Stimulated activated CD8-positive, alpha-beta memory T cell treated with anti-CD3 and anti-CD28 coated beads, Interleukin-4, amount 100 ng/mL, for 4 hours (primary cell): ENCODE results near the gene SP140.
"Not testable (repeated sequence)": the region's sequence is repeated elsewhere in the genome, so short reads cannot be mapped to it uniquely, and the experiment has no call there.

Experiments used
- DNase-seq, 2 donors: peaks; one replicate each; pipeline ENCODE4 v3.0.0-alpha.2; 2020; ENCODE audit warnings: low read depth in 2 of 2, low spot score in 1 of 2

Gene SP140

DNA sequence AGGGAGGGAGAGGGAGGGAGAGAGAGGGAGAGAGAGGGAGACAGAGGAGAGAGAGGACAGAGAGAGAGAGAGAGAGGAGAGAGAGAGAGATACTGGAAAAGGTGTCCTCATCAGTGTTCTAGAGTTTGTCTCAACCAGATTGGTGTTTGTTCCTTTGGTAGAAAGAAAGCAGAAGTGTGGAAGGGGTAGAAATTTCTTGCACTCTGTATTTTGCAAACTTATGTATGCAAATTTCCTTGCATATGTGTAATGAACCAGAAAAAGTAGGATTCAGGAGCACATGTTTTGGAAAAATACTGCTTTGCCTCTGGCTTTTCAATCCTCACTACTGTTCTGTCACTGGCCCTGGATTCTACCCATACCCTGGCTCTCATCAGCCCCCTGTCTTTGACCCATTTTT is 1.1 kb upstream of the SP140 start:
- no peak for DNase-seq

DNA sequence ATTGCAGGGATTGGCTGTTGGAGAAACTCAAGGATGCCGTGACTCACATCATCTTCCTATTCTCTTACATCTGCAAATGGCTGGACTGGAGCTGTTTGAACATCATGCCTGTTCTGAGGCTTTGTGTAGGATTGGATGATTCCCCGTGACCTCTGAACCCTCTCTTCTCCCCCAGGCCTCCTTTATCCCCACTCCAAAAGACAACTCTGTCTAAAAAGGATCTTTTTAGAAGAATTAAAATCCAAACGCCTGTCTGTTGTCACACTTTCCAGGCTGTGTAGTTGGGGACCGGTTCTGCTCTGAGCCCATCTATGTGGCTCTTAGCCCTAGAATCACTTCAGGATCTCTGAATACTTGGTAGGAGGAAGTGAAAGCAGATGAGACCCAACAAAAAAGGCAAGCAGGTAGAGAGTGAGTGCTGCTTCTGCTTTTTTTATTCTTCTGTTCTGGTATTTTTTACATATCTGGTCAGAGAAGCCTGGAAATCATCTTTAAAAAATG is 565 bp downstream of the SP140 start:
- no peak for DNase-seq

DNA sequence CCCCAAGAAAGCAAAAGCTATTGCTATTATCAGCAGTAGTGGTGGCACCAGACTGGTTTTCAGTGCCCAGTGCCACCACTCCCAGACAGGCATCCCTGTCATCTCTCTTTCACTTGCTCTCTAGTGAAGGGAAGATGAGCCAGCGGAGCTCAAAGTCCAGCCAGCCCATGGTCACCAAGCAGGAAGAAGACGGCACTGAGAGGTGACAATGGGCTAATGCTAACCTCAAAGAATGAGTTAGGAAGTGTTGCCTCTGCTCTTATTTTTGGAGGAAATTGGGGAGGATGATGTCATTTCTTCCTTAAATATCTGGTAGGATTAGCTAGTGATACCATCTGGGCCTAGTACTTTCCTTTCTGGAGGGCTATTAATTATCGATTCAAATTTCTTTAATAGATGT is 1.7 kb downstream of the SP140 start:
- no peak for DNase-seq

DNA sequence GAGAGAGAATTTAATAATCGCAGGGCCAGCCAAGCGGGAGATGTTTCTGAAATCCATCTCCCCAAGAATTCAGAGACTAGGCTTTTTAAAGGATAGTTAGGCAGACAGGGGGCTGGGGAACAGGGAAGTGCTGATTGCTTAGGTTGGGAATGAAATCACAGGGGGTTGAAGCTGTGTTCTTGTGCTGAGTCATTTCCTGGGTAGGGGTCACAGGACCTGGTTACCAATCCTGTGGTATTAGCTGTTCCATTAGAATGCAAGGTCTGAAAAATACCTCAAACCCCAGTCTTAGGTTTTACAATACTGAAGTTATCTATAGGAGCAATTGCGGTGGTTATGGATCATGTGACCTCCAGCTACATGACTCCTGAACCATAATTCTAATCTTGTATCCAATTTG is 4.6 kb downstream of the SP140 start:
- no peak for DNase-seq

DNA sequence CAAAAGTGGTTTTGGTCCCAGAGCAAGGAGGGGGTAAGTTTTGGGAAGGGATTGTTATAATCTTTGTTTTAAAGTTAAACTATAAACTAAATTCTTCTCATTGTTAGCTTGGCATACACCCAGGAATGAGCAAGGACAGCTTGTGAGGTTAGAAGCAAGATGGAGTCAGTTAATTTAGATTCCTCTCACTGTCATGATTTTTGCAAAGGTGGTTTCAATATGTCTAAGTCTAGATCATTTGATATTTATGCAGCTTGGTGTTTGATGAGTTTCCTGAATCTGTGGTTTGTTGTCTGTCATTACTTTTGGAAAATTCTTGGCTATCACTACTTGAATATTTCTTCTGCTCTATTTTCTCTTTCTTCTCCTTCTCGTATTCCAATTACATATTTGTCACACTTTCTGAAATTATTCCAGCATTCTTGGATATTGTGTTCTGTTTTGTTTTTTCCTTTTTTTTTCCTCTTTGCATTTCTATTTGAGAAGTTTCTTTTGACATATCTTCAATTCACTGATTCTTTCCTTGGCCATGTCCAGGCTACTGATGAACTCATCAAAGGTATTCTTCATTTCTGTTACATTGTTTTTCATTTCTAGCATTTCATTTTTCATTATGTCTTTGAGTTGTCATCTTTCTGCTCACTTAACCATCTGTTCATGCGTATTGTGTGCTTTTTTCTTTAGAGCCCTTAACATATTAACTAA is 5.1 kb downstream of the SP140 start:
- no peak for DNase-seq

DNA sequence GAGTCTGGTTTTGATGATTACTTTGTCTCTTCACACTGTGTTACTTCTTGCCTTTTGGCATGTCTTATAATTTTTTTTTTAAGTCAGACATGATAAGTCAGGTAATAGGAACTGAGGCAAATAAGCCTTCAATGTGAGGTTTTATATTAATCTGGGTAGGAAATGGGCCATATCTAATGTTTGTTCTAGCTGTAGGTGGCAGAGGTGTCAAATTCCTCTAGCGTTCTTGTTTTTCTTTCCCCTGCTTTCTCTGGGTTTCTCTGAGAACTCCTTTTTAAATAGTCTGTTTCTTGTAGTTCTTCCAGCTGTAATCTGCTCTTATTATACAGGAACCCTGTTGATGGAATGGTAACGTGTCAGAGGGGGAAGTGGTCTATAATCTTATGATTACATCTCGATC is 5.7 kb downstream of the SP140 start:
- DNase-seq: no peak

DNA sequence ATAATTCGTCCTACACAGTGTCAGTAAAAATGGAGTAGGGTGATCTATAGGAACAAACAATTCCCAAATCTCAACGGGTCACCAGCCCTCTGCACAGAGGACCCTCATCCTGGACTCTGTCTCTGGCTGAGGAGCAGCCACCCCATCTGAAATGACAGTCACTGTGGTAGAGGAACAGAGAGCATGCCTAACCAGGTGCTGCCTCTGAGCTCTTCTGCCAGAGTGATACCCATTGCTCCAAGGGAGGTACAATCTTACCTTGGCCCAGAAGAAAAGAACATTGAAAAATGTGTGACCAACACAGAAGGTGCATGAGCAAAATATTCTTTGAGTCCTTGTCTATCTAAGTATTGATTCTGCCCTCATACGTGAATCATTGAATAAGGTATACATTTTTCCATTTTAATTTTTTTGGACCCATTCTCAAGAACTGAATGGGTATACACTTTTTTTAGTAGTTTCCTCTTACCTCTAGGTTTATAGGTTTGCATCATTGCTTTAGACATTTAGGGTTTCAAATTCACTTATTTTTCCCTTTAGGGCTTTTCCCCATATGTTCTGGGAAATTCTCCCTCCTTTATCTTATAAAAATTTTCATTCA is 8.7 kb downstream of the SP140 start:
- no peak for DNase-seq

DNA sequence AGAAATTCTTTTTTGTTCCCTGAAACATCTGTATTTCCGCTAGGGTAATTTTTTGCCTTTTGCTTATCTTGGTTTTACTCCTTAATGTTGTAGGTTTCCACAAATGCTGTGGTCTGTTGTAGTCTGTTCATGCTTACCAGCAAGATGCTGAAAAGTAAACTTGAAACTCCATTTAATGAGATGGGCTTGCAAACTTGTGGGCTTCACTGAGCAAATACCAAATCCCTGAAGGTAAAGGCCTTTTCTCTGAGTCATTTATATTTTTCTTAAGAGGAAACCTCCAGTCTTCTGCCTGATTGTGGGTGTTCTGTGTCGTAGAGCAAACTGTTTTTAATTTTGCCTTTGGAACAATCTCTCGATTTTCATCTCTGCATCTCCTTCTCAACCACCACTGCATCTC is 9.3 kb downstream of the SP140 start:
- no peak for DNase-seq

DNA sequence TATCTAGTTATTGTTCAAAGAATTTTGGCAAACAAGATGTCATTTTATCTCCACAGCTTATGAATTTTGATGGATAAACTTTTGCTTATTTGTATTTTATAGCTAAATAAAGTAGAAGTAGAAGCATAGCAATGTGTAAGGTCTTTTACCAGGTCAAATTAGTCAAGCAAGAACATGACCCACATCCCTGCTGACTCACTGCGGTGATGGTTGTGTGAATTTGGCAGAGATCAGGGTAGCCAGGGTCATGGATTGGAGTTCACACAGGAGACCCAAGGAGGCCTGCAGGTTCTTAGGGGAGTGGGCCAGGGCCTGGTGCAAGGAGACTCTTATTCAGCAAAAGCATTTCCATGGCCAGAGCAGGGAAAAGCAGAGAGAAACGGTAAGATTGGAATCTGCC is 18.7 kb downstream of the SP140 start:
- no peak for DNase-seq

DNA sequence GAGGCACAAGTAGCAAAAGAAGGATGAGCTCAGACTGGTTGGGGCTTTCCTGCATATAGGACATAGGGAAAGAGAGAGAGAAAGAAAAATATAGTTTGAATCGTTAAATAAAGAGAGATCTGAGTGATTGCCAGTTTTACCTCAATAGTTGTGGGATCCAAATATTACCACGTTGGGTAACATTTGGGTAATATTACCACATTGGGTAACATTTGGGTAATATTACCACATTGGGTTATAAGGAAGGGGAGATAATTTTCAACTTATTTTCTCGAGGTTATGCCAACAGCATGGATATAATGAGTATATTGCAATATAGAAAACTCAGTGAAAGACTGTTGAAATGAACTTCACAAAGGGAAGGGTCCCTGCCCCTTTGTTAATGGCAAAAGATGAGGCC is 20.7 kb downstream of the SP140 start:
- DNase-seq: no peak

DNA sequence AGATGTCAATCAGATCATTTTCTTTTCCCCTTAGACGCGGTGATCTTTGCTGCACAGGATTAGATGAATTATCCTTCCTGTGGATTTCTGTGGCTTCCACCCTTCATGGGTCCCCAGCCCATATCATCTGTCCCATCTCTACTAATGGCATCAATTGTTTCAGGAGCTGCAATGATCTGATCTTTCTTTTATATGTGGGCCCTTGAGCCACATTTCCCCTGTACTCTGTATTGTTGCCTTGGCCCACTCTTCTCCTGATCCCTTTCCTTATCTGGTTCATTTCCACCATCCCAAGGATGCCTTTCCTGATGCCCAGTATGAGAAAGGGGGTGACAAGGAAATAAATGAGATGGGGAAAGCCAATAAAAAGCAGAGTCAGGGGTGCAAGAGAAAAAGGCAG is 24.7 kb downstream of the SP140 start:
- no peak for DNase-seq

DNA sequence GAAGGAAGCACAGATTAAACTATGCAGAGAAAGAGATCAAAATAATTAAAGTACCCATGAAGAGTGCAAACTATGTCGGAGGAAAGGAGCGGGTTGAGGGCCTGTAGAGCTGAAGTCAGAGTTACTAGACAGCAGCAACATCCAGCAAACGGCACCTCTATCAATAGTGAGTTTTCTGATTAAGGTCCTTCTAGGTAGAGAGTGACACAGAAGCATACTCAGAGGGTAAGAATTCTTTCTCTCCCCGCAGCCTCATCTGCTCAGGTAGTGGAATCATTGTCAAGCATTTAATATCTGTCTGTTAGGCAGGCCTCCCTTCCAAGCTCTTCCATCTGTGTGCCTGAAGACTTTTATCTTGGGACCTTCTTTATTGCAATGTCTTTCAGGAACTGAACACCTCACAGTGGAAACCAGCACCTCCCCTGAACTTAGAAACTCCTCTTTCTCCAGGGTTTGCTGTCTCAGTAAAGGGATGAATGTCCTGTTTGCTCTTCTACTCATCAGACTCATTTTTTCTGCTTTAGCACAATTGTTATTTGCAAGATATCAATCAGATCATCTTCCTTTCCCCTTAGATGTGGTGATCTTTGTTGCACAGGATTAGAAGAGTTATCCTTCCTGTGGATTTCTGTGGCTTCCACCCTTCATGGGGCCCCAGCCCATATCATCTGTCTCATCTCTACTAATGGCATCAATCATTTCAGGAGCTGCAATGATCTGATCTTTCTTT is 28.8 kb downstream of the SP140 start:
- DNase-seq: no peak

DNA sequence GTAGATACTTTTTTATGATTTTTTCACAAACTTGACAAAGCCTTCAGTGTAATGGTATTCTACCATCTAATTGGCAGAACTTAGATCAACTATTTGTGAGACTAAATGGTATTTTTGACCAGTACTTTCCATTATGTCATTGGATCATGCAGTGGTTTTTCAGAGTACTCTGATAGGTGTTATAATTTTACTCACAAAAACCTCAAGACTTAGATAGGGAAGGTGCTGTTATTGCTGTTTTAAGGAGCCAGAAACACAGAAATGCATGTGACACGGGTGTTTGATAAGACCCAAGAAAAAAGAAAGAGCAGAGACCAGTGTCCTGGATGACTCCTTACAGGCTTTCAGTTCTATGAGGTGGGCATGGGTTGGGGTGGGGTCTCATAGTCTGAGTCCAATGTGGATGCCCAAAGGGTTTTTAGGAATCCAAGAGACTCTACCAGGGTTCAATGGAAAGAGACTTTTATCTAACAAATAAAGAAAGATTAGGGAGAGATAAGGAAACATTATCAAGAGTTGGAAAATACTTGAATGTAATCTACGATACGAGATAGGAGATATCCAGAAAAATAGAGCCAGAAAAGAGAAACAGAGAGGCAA is 31.3 kb downstream of the SP140 start:
- DNase-seq: no peak

DNA sequence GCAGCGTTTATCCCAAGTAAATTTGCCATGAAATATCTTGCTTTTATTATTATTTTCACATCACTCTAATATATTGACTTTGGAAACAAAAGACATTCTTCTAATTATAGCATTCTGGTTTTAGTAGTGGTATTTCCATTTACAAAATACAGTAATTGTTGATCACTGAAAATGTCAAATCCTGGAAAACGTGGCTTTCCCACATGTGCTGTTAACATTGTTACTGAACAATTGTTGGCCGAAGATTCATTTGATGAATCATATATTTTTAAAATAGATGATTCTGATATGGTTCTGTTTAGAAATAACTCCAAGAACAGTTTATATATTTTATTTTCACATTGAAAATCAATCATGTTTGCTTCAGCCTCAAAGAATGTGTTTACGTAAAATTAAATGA is 32.9 kb downstream of the SP140 start:
- no peak for DNase-seq

DNA sequence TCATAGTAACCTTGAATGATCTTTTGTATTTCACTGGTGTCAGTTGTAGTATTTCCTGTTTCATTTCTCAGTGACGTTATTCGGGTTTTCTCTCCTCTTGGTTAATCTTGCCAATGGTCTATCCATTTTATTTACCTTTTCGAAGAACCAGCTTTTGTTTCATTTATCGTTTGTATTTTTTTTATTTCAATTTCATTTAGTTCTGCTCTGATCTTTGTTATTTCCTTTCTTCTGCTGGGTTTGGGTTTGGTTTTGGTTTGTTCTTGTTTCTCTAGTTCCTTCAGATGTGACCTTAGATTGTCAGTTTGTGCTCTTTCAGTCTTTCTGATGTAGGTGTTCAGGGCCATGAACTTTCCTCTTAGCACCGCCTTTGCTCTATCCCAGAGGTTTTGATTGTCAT is 36.7 kb downstream of the SP140 start:
- DNase-seq: no peak

DNA sequence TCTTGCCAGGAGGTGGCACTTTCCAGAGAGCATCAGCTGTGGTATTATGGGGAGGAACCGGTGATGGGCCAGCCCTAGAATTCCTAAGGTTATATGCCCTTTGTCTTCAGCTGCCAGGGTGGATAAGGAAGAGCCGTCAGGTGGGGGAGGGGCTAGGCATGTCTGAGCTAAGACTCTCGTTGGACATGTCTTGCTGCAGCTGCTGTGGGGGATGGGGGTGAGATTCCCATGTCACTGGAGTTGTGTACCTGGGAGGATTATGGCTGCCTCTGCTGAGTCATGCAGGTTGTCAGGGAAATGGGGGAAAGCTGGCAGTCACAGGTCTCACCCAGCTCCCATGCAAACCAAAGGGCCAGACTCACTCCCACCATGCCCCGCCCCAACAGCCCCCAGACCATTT is 39.4 kb downstream of the SP140 start:
- DNase-seq: not testable (repeated sequence)

DNA sequence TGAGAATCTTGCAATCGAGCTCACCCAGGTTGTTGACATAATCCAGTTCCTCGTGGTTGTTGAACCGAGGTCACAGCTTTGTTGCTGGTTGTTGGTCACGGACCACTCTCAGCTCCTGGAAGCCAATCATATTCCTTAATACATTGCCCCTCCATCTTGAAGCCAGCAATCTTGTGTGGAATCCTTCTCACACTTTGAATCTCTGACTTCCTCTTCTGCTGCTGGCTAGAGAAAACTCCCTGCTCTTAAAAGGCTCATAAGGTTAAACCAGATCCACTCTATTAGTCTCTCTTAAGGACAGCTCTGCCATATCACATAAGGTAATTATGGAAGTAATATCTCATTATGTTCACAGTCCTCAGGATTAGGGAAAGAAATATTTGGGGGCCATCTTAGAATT is 41.1 kb downstream of the SP140 start:
- no peak for DNase-seq

DNA sequence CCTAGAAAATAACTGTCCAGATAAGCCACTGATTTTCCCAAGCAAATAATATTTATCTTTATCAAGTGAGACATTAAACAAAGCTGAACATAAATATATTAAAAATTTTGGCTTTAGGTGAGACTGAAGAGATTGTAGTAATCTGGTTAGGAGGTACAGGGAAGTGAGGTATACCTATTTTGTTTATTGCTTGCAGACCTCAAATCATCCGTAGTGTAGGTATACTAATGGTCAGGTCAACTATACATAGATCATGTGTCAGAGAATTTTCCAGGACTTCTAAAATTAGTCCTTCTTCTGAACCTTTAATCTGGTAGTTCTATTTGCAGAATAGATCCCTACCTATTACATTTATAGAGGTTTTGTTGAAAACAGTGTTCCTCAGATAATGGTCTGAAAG is 41.5 kb downstream of the SP140 start:
- DNase-seq: no peak

DNA sequence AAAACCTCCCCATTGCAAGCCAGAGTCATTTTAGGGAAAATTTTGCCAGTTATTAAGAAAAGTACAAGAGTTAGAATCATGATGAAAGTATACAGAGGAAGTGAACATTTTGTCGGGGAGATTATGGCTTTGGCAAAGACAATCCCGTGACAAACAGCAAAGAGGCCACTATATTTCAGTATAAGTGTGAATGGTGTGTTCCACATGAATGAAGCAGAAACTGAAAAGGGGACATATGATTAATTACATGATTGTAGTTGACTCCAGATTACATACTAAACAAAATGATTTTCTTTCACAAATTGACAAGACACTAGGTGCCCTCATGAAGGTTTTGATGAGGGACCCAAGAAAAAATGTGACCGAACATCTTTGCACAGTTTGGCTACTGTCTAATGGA is 42.0 kb downstream of the SP140 start:
- no peak for DNase-seq

DNA sequence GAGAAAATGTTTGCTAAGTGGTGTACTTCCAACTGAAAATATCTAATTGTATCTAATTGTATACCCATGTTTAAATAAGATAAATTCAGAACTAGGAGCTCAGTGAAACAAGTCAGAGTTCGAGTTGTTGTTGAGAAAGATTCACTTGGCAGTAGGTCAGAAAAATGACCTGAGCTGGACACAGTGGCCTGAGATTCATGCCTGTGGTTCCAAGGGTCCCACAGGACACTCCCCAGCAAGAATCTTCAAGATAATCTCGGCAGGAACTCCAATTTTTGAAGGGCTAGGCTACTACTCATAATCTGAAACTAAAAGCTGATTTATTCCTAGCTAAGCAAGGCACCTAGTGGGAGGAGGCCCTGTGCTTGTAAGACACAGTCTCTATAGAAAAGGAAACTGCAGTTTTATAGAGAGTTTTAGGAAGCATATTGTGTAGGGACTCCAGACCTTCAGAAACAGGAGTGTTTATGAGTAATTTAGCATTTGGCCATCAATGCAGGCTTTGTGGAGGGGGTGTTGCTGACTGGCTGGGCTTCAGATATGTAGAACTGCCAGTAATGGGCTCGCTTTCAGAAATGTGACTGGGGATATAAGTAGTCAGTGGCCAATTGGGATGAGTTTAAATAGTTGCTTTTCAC is 43.2 kb downstream of the SP140 start:
- no peak for DNase-seq

DNA sequence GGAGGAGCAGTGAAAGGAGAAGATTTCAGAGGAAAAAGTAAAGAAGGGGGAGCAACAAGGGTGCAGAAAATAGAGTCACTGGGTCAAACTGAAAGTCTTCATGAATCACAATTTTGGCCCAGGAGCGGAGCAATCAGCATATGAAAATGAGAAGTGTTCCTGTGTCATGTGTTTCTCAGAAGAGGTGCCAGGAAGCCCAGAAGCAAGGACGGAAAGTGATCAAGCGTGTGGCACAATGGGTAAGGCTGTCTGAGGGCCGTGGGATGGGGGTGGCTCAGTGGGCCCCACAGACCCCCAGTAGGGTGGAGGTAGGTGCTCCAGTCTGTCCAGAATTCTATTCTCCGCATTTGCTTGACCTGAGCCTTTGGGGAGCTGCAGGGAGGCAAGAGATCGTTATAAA is 44.2 kb downstream of the SP140 start:
- no peak for DNase-seq

DNA sequence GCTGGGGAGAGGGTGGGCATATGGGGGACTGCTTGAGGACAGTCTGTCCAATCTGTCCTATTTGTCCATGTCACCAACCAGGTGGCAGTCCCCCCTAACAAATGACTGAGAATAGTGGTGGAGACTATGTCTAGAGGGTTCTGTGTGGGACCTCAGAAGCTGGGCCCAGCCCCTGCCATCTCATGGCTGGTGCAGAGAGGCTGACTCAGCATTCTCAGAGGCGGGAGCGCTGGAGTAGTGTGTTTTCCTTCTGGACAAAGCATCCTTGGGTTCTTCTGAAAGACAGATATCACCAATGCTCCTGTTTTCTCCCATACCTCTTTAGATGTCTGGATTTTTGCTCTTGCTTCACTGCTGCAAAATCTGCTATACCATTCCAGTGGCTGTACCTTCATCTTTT is 57.4 kb downstream of the SP140 start:
- DNase-seq: no peak
